Endothelial cell of umbilical vein (primary cell): Measurements from ENCODE around the gene KRT38. TPM values are rescaled to one million over a fixed set of nuclear protein-coding genes. Genes with fewer than 3 reads are reported as not detected.

ENCODE experiments used
- BruUV-seq: library from RNA; stranded (reverse); fragments of 400-500 nt; replicated peaks from 2 replicates; lab custom pipeline; 2021; lab: Mats Ljungman, UMichigan
- CTCF ChIA-PET: fragments of 300-600, 350-600 bp; sonication (Branson Sonifier 250); formaldehyde crosslinking; loops from one replicate; lab custom pipeline; 2021; ENCODE audit warnings: antibody characterized with exemption, inconsistent platforms; lab: Charles Lee
- POLR2A ChIA-PET: fragments of 300-600, 350-600 bp; sonication (Branson Sonifier 250); formaldehyde crosslinking; loops from one replicate; lab custom pipeline; 2021; ENCODE audit warnings: antibody characterized with exemption, inconsistent platforms; lab: Charles Lee
- DNase-seq: peaks from one replicate; pipeline ENCODE4 v3.0.0-alpha.2; 2011; ENCODE audit warnings: low read depth, low spot score
- FAIRE-seq: peaks from 2 replicates; lab custom pipeline; 2011; peaks lifted over from hg19 to GRCh38; lab: Jason Lieb, UNC
- H2AFZ ChIP-seq: 2 replicates; pipeline ENCODE4 v1.6.0; 2012; ENCODE audit warnings: low read depth, low read length, control low read depth, inconsistent platforms
- H3K27ac ChIP-seq: 2 replicates; pipeline ENCODE4 v1.5.1; 2011; ENCODE audit warnings: low read depth, mild to moderate bottlenecking, control low read depth, low read length, moderate library complexity; ENCODE audit not compliant: insufficient read depth
- H3K27me3 ChIP-seq, 2 experiments: 2 replicates each; pipeline versions ENCODE4 v1.6.0 to v1.6.1; 2011; ENCODE audit warnings: low read length in 2 of 2, mixed read lengths in 1 of 2; ENCODE audit not compliant: control insufficient read depth in 2 of 2, insufficient read depth in 2 of 2
- H3K36me3 ChIP-seq, 2 experiments: 2 replicates in 1 of 2; 3 replicates in 1 of 2; pipeline ENCODE4 v1.5.1; 2011; ENCODE audit warnings: low read length in 2 of 2, mild to moderate bottlenecking in 1 of 2, moderate library complexity in 1 of 2; ENCODE audit not compliant: control insufficient read depth in 2 of 2, insufficient read depth in 2 of 2; ENCODE audit errors: extremely low read depth in 1 of 2
- H3K4me1 ChIP-seq: 3 replicates; pipeline ENCODE4 v1.5.1; 2011; ENCODE audit warnings: mild to moderate bottlenecking, low read length; ENCODE audit not compliant: control insufficient read depth, insufficient read depth; ENCODE audit errors: extremely low read depth
- H3K4me2 ChIP-seq: 2 replicates; pipeline ENCODE4 v1.6.1; 2011; ENCODE audit warnings: low read length, control low read depth, mixed read lengths; ENCODE audit not compliant: insufficient read depth
- H3K4me3 ChIP-seq, 3 experiments: fragments of 200-600 bp in 1 of 3; sonication (generic), shearing (Covaris generic) in 1 of 3; replicated peaks in 1 of 3; 2 replicates each; pipeline ENCODE4 v1.5.1; 2011 to 2016; ENCODE audit warnings: control low read depth in 3 of 3, low read length in 3 of 3, mild to moderate bottlenecking in 2 of 3, inconsistent platforms in 1 of 3, low read depth in 1 of 3, moderate library complexity in 1 of 3; ENCODE audit not compliant: insufficient read depth in 1 of 3
- H3K79me2 ChIP-seq: 2 replicates; pipeline ENCODE4 v1.6.0; 2012; ENCODE audit warnings: low read length, inconsistent platforms; ENCODE audit not compliant: control insufficient read depth, insufficient read depth
- H3K9ac ChIP-seq: replicated peaks from 2 replicates; pipeline ENCODE3; 2011; ENCODE audit warnings: low read length, control low read depth; ENCODE audit not compliant: insufficient read depth; ENCODE audit errors: extremely low read depth
- H3K9me1 ChIP-seq: replicated peaks from 3 replicates; pipeline ENCODE4 v1.6.0; 2011; ENCODE audit warnings: mild to moderate bottlenecking, low read length; ENCODE audit not compliant: control insufficient read depth, insufficient read depth; ENCODE audit errors: extremely low read depth
- H3K9me3 ChIP-seq: replicated peaks from 2 replicates; pipeline ENCODE4 v1.5.1; 2012; ENCODE audit warnings: low read length, inconsistent platforms; ENCODE audit not compliant: control insufficient read depth, insufficient read depth
- H4K20me1 ChIP-seq: replicated peaks from 2 replicates; pipeline ENCODE3; 2011; ENCODE audit warnings: mild to moderate bottlenecking, low read length; ENCODE audit not compliant: control insufficient read depth, insufficient read depth; ENCODE audit errors: extremely low read depth
- EZH2 ChIP-seq: IDR thresholded peaks from 2 replicates; pipeline ENCODE4 v1.6.1; 2012; ENCODE audit warnings: borderline replicate concordance, low read depth, mild to moderate bottlenecking, moderate library complexity, low read length, inconsistent platforms; ENCODE audit not compliant: severe bottlenecking
- FOS ChIP-seq: IDR thresholded peaks from 2 replicates; pipeline ENCODE4 v1.6.1; 2011; ENCODE audit warnings: mild to moderate bottlenecking, low read length, moderate library complexity, borderline replicate concordance; ENCODE audit not compliant: insufficient read depth
- GATA2 ChIP-seq: IDR thresholded peaks from 2 replicates; pipeline ENCODE4 v1.7.0; 2011; ENCODE audit warnings: low read depth, mild to moderate bottlenecking, moderate library complexity, mixed read lengths, low read length; ENCODE audit not compliant: insufficient read length, insufficient read depth
- JUN ChIP-seq: IDR thresholded peaks from 2 replicates; pipeline ENCODE4 v1.6.1; 2011; ENCODE audit warnings: borderline replicate concordance, low read depth; ENCODE audit not compliant: insufficient read length, insufficient read depth
- MYC ChIP-seq: IDR thresholded peaks from one replicate; pipeline ENCODE4 v1.6.1; 2011; ENCODE audit warnings: mild to moderate bottlenecking, low read depth, low read length
- POLR2A ChIP-seq: IDR thresholded peaks from 2 replicates; pipeline ENCODE4 v1.6.1; 2012; ENCODE audit warnings: low read depth, mild to moderate bottlenecking, control low read depth, low read length
- POLR2AphosphoS5 ChIP-seq: IDR thresholded peaks from 2 replicates; pipeline ENCODE4 v1.6.1; 2012; ENCODE audit warnings: low read depth, mild to moderate bottlenecking, control low read depth, low read length, moderate library complexity; ENCODE audit not compliant: insufficient read depth
- dilution Hi-C: fragments of 300-500 bp; cut with MboI; formaldehyde crosslinking; loops from one replicate; pipeline ENCODE4 v1.15.0; 2019; ENCODE audit warnings: low sequenced_read_pairs; ENCODE audit not compliant: extremely low pct_ligation_motif_present
- intact Hi-C: fragments of 100-400 bp; cut with micrococcal nuclease; formaldehyde crosslinking; loops from one replicate; pipeline ENCODE4 v1.10.0; 2022
- polyA plus RNA-seq, 4 experiments: library from polyadenylated mRNA; depleted of rRNA in 3 of 4; stranded (reverse) in 3 of 4; unstranded in 1 of 4; fragments of >200 nt; gene quantifications; 2 replicates each; pipeline versions ENCODE4 v1.2.1 to v1.2.3, GENCODE V29; 2011 to 2012; ENCODE audit warnings: missing spikeins in 1 of 4
- total RNA-seq: library from RNA; stranded (reverse); gene quantifications from 2 replicates; pipeline ENCODE4 v1.2.3, GENCODE V29; 2021
- TF ChIP-seq, protein P1 (sequence below), 2 donors: IDR thresholded peaks; 1 replicate in 1 of 2; 2 replicates in 1 of 2; pipeline ENCODE4 v1.5.1; 2011; ENCODE audit warnings: low read length in 2 of 2, mild to moderate bottlenecking in 2 of 2, moderate library complexity in 2 of 2, control low read depth in 1 of 2, inconsistent platforms in 1 of 2, low read depth in 1 of 2; ENCODE audit not compliant: insufficient read depth in 1 of 2; ENCODE audit errors: extremely low read depth in 1 of 2
- TF ChIP-seq, protein P2 (sequence below): IDR thresholded peaks from 2 replicates; pipeline ENCODE4 v1.6.1; 2011; ENCODE audit not compliant: insufficient read depth, insufficient read length

The KRT38 gene
- total and polyA plus RNA-seq, 2 donors (not counting 3 experiments of a cell fraction or from before 2014, with no cell fraction given), result not detected

DNA sequence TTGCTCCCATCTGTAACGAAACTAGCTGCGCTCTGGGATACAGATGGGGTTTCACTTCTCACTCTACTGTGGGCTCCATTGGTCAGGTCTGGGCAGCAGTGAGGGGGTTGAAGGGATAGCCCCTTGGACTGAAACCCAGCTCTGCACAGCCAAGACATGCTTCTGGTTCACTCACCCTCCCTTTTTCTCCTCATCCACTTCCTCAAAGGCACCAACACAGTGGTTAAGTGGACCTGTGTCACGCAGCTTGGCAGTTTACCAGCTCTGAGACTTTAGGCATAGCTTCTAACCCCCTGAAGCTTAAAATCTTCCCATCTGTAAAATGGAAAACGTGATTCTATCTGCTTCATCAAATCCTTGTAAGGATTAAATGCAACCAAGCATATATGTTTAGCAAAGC lies 11.5 kb upstream of the KRT38 start:
- Histone ChIP-seq H3K4me2 (no peak overlapping the region), H3K36me3 (no peaks in the 10 kb centered on the region), H3K9me3 (no peaks in the 10 kb centered on the region), H3K27ac (no peak overlapping the region), H3K79me2 (no peaks in the 10 kb centered on the region), H3K4me1 (no peaks in the 10 kb centered on the region), H2AFZ (no peak overlapping the region), H3K27me3 (peaks cover 0 to 5% of the 10 kb centered on the region in 2 experiments), H4K20me1 (no peaks in the 10 kb centered on the region), H3K9ac (no peak overlapping the region), H3K4me3 (no peak overlapping the region), H3K9me1 (no peaks in the 10 kb centered on the region)
- TF ChIP-seq EZH2, result no peak
- no peak for TF ChIP-seq FOS
- TF ChIP-seq POLR2A, result no peak
- TF ChIP-seq JUN, result no peak
- no peak for TF ChIP-seq POLR2AphosphoS5
- TF ChIP-seq, protein P1, sequence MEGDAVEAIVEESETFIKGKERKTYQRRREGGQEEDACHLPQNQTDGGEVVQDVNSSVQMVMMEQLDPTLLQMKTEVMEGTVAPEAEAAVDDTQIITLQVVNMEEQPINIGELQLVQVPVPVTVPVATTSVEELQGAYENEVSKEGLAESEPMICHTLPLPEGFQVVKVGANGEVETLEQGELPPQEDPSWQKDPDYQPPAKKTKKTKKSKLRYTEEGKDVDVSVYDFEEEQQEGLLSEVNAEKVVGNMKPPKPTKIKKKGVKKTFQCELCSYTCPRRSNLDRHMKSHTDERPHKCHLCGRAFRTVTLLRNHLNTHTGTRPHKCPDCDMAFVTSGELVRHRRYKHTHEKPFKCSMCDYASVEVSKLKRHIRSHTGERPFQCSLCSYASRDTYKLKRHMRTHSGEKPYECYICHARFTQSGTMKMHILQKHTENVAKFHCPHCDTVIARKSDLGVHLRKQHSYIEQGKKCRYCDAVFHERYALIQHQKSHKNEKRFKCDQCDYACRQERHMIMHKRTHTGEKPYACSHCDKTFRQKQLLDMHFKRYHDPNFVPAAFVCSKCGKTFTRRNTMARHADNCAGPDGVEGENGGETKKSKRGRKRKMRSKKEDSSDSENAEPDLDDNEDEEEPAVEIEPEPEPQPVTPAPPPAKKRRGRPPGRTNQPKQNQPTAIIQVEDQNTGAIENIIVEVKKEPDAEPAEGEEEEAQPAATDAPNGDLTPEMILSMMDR (IDR thresholded peaks at IDR 0.05; ENCODE audit: extremely low read depth in 1 of 2, insufficient read depth in 1 of 2, low read depth in 1 of 2, low read length in 2 of 2), result no peak
- no peak for TF ChIP-seq GATA2
- no peak for TF ChIP-seq MYC
- TF ChIP-seq, protein P2, sequence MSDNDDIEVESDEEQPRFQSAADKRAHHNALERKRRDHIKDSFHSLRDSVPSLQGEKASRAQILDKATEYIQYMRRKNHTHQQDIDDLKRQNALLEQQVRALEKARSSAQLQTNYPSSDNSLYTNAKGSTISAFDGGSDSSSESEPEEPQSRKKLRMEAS, result no peak
- intact Hi-C loops, result no loop called here
- POLR2A ChIA-PET, result no interaction called here
- no peak for FAIRE-seq
- CTCF ChIA-PET, result interaction anchor here (1.0 to 4.4 kb wide), 3 partner anchors 11 to 97 kb away, joined by 3 to 22 read pairs (median 4); no protein-coding TSS in a partner anchor
- BruUV-seq, result no TSS peak
- dilution Hi-C loops, result no loop called here
- no peak for DNase-seq
